ACHN (cell line): ENCODE measurements around the gene NRXN2.

Experiments
- DNase-seq: peaks from one replicate; pipeline ENCODE4 v3.0.0-alpha.2; 2015
- in situ Hi-C: cut with HindIII; loops from 2 replicates; pipeline ENCODE4 v1.10.0; 2017; ENCODE audit warnings: low sequenced_read_pairs, low pct_ligation_motif_present, low pct_unique_long_range_greater_than_20kb

NRXN2 gene

DNA sequence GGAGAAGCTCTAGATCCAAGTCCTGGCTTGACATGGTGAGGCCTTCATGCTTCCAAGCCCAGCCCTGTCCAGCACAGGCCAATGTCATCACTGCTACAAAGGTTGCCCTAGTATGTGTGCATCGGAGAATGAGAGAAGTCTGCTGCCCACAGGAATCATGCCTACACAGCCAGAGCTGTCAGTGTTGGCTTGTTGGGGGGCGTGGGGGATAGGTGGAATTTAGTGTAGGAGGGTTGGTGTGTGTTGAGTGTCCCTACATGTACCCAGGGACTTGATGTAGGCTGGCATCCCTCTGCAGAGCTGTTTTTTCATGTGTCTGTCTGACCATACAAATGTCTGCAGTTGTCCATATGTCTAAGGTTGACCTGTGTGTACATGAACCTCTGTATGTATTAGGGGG, 94.4 kb downstream of the NRXN2 start:
- DNase-seq = no peak
- in situ Hi-C loops = no loop called here

DNA sequence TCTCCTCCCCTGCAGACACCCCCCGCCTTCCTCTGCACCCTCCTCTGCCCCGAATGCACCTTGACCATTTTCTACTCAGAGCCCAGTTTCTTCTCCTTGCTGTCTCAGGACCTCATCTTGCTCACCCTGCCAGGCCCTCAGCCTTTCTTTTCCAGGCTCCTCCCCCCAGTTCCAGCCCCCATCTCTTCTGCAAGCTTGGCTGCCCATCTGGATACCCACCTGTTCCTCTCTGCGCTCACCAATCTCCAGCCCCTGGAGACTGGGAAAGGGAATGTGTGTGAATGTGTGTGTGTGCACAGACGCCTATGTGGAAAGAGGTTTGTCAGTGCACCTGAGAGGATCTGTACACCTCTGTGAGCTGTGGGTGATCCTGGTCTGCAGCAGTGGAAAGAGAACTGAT, 95.6 kb downstream of the NRXN2 start:
- DNase-seq = no peak
- in situ Hi-C loops = no loop called here

DNA sequence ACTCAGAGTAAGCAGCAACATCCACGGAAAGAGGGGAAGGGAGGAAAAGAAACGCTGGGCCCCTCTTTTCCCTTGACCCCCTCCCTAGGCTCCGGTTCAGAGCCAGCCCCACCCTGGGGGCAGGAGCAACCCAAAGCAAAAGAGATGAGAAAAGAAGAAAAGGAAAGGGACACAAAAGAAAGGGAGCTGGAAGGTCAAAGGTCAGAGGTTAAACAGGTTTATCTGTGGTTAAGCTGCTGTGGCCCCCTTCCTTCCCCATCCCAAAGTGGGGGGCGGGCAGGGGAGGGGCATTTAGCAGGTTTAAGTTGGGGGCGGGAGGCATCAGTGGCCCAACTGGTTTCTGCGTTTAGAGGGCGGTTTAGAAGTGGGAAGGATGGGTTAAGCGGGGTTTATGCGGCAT, 96.4 kb downstream of the NRXN2 start:
- no peak for DNase-seq
- in situ Hi-C loops = no loop called here

DNA sequence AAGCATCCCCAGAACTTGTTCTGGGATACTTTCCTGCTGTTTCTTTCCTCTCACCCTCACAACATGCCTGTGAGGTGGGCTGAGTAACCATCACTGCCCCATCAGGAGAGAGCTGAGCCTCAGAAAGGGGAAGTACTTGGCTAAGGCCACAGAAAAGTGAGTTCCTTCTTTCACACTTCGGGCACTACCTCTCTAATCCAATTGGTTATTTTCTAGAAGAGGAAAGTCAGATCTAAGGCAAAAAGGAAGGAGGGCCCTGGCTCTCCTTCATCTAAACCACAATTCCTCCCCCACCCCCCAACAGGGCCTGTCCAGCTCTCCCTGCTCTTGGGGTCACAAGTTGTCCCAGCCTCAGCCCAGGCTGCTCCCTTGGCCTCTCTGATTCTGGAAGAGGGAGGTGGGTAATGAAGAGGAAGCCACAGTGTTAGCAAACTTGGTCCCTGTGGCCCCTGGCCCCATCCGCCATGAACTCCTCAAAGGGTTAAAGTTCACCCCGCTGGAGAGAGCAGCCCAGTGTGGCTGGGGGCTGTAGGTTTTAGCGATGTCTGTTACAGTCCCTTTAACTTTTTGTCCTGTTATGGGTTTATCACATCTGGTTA, 98.0 kb downstream of the NRXN2 start:
- no peak for DNase-seq
- in situ Hi-C loops = no loop called here

DNA sequence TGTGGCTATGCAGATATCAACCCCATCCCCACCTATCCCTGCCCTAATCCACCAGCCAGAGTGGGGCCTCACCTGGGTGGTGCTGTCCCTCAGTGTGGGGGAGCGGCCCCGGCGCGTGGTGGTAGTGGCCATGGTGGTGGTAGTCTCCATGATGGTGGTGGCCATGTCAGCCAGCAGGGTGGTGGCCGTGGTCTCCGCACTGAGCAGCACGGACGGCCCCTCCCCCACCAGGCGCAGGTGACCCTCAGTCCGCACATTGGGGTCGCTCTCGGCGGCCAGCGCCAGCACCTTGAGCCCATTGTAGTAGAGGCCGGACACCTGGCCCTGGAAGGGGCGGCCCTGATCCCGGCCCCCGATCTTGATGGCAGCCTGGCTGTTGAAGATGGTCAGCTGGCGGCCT, 100.3 kb downstream of the NRXN2 start:
- in situ Hi-C loops = no loop called here

DNA sequence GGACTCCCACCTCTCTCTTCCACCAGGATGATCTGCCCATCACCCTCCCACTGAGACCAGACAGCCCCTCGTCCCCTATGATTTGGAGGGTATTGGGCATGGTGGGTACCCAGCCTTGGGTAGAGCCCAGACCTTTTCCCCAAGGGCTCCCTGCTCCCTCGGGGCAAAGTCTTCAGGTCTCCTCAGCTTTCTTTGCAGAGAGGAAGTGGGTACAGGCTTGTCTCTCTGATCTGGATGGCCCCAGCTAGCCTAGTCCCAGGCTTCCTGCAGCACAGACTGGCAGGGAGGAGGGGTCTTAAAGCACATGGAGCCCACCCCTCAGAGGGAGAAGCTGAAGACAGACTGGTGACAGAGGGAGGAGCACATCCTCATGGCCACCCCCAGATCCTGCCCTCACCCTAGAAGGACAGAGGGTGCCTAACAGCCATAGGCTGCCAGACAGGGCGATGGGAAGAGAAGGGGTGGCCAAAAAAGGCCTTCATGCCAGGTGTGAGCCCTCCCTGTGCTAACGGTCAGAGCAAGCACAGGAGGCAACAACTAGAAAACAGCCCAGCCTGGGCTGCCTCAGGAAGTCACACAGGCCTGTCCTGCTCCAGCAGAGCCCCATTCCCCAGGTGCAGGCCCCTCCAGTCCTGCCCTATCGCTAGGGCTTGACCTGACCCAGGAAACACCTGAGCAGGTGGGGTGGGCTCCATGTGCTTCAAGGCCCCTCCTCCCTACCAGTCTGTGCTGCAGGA, 101.5 kb downstream of the NRXN2 start:
- in situ Hi-C loops = no loop called here
- no peak for DNase-seq

More for the DNA sequence above, 100.3 kb downstream of the NRXN2 start:
- DNase-seq = no peak

DNA sequence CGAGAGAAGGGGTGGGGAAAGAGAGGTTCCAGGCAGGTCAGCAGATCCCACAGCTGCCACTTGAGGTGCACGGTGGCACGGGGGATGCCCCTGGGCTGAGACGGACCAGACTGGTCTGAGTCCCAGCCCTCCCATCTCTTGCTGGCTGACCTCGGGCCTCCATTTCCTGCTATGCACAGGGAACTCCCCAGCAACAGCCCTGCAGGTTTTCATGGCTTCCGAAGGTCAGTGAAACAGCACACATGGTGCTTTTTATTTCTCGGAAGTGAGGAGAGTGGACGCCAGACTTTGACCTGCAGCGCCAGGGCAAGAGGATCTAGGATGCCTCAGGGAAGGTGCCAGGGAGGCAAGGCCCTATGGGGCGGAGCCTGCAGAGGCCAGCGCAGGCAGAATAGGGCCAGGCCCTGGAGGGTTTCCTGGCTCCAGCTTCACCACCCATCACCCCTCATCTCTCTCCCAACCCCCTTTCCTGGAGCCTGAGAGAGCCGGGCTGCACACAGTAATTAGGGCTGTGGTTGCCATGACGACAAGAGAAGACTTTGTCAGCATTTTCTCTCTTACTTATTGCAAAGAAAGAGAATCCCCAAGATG, 102.5 kb downstream of the NRXN2 start:
- no peak for DNase-seq
- in situ Hi-C loops = no loop called here

DNA sequence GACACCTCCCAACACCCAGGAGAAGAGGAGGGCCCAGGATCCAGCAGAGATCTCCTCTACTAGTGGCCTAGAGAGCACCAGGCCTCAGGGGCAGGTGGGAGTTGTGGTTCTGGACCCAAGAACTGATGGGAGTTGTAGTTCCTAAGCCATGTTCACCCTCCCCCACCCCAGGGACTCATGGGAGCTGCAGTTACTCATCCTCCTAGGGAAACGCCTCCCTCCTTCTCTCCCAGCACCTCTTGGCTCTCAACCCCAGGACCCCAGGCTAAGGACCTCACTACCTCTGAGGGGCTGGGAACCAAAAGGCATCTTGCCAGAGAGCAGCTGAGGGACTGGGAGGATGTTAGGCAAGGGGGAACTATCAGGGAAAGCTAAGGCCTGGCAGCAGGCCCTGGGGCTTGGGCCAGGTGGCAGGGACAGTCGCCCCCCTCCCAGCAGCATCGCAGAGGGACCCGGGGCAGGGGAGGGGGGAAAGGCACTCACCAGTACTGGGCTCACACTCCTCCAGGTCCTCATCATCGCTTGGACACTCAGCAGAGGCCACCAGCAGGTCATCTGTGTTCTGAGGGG, 103.1 kb downstream of the NRXN2 start:
- no peak for DNase-seq
- in situ Hi-C loops = no loop called here

DNA sequence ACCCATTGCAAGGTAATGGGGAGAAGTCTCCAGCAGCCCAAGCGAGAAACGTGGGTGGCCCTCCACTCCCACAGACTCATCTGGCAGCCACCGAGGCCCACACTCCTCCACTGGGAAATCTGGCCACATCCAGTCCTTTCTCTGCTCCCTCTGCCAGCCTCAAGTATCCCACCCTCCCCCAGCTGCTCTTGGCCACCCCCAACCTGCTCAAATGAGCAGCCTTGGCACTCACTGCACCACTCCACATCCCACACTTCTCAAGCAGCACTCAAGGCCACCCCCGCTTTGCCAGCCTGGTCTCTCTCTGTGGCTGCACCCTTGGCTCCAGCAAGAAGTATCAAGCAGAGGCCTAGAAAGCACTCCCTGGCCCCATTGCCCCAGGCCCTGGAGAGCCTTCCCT, 103.8 kb downstream of the NRXN2 start:
- in situ Hi-C loops = no loop called here
- DNase-seq = no peak

DNA sequence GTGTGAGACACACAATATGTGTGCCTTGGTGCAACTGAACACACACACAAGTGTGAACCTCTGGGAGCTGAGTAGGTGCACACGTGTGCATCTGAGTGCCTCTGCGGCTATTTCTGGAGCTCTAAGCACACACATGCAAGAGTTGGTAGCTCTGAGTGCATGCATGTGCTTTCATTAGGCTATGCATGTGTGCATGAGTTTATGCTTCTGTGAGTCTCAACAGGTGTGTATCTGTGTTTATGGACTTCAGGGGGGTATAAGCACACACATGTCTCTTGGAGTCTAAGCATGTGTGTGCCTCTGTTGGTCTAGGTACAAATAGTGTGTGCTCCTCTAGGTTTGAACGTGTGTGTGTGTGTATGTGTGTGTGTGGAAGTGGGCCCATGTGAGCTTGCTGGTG, 106.2 kb downstream of the NRXN2 start:
- no peak for DNase-seq
- in situ Hi-C loops = no loop called here

DNA sequence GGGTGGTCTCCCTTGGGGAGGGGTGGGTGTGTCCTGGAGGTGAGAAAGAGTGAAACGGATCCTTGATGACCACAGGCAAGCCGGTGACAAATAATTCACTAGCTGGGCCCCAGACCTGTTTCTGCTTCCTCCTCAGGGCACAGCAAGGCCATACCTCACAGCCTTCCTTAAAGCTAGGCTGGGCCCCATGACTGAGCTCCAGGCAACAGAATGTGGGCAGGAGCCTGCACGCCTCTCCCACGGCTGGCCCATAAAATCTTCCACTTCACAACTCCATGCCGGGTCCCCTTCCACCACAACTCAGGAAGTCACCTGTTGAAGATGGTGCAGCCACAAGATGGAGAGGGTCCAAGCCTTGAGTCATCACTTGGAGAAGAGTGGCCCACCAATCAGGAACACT, 108.1 kb downstream of the NRXN2 start:
- in situ Hi-C loops = no loop called here
- no peak for DNase-seq

DNA sequence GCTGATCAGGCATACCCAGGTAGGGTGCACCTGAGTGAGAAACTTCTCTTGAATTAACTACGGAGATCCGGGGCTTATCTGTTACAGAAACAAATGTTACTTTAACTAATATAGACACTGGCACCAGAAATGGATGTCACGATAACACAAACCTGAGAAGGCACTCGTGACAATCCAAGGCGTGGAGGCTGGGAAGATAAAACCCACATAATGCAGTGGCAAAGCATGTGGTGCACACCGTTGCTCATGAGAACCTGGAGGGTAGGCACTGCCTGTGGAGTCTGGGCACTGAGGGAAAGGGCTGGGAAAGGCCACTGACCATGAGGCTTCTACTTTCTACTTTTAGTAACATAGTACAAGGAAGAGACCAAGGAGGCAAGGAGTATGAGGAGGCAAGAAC, 109.3 kb downstream of the NRXN2 start:
- in situ Hi-C loops = no loop called here
- DNase-seq = no peak

DNA sequence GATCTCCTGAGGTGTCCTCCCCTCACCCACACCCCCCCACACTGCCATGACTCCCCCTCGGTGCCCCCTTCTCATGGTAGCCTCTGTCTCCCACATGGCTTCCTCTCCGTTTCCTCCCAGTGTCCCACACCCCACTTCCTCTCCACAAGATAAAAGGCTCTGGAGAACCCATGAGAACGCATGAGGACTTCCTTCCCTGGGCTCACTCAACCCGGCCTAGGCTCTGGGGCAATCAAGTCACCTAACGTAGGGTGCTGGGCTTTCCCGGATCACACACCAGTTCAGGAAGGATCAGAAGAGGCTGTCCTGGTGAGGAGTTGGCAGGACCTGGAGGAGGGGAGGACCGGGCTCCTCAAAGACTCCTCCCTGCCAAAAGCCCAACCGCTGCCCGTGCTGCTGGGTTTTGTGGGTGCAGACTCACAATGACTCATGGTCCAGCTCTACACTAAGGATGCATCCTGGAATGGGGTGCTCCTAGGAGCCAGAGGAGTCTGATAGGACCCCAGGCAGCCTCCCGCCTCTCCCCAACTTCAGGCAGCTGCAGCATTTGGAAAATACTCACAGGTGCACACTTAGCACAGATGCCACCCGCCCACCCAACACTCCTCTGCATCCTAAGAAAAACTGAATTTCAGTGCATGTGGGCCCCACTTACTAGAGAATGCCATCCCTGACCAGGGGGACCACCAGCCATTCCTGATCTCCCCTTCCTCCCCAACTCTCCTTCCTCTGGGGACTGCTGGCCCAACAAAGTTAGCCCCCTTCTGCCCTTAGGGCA, 110.9 kb downstream of the NRXN2 start:
- no peak for DNase-seq
- in situ Hi-C loops = no loop called here

DNA sequence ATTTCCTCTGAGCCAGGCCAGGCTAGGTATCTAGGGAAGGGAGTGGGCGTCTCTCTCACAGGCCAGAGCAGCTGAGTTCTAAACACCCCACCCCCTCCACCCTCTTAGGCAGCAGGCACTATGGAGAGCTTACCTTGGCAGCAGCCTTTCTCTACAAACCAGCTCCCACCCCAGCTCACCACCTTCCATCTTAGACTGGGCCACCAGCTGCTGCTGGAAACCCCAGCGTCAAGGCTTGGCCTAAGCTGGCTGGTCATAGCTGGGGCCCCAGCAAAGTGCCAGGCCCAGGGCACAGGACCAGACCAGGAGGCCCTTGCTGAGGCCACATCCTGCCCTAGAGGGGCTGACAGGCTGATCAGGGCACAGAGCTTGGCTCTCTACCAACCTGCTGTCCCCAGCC, 111.8 kb downstream of the NRXN2 start:
- in situ Hi-C loops = no loop called here

DNA sequence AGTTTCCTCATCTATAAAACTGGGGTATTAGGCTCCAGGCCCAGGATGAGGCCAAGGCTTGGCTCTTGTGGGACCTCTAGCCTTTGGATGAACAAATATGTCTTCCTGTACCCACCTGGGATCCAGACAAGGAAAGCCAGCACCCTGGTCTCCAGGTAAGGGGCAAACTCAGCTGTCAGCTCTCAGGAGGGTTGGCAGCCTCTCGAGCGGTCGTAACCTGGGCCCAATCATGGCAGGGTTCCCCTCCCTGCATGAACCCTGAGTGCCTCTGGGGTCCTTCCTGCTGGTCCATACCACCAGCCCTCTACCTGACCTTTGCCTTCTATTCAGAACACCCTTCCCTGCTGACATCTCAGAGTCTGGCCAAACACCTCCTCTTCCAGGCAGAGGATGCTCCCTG, 112.4 kb downstream of the NRXN2 start:
- in situ Hi-C loops = no loop called here
- no peak for DNase-seq

More for the DNA sequence above, 111.8 kb downstream of the NRXN2 start:
- DNase-seq = no peak

DNA sequence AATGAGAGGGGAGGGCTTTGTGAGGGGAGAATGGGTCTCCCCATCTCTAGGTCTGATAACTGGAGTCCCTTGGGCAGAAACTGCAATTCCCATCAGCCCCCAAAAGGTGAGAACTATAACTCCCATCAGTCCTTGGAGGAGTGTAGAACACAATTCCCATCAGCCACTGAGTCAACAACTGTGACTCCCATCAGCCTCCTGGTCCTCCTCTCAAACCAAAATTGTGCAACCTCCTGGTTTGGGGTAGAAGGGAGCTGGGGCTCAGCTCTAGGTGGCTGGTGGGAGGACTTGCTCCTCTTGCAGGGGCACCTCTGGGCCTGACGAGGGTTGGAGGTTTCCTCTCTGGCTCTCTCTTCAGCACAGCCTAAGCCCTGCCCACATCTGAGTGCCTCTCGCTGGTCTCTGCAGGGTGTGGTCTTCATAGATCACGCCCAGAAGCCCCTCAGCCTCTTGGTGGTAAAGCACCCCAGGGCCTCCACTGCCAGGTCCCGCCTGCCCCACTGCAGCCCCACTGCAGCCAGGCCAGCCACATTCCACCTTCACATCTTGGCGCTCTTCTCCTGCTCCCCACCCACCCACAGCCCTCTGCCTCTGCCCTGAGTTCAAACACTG, 113.5 kb downstream of the NRXN2 start:
- no peak for DNase-seq
- in situ Hi-C loops = no loop called here

DNA sequence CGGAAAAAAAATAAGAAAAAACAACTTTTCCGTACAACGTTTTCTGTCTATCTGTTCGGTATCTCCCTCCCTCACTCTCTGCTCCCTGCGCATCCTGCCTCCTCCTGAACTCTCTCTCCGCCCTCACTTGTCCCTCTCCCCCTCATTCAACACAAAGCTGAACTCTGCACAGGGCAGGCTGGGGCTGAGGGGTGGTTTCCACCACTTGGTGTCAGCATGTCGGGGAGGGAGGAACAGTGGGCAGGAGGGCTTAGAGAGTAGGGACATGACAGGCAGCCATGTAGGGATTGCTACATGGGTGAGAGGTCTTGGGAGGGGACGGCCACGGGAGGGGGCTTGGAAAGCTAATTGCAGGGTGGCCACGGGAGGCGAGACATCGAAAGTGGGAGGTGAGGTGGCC, 114.4 kb downstream of the NRXN2 start:
- DNase-seq = no peak
- in situ Hi-C loops = no loop called here

DNA sequence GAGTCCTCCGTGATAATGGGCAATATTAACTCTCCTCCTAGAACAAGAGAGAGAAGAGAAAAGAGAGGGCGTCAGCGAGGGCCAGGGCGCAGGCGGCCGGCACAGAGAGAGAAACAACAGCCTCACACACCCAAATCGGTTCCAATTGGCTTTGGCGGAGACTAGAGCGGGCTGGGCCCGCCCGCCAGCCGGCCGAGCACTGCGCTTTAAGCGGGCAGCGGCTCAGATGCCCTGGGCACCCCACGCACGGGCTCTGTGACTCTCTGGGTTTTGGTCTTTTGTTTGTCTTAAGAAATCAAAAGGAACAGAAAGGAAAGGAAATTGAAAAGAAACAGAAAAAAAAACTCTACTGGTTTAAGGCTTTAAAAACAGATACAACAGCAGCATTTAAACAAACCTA, 115.0 kb downstream of the NRXN2 start:
- no peak for DNase-seq
- in situ Hi-C loops = no loop called here
